Measurements from ENCODE around the gene INTS3.
"Not testable (repeated sequence)": the region's sequence is repeated elsewhere in the genome, so short reads cannot be mapped to it uniquely, and the experiment has no call there.

Gene INTS3

DNA sequence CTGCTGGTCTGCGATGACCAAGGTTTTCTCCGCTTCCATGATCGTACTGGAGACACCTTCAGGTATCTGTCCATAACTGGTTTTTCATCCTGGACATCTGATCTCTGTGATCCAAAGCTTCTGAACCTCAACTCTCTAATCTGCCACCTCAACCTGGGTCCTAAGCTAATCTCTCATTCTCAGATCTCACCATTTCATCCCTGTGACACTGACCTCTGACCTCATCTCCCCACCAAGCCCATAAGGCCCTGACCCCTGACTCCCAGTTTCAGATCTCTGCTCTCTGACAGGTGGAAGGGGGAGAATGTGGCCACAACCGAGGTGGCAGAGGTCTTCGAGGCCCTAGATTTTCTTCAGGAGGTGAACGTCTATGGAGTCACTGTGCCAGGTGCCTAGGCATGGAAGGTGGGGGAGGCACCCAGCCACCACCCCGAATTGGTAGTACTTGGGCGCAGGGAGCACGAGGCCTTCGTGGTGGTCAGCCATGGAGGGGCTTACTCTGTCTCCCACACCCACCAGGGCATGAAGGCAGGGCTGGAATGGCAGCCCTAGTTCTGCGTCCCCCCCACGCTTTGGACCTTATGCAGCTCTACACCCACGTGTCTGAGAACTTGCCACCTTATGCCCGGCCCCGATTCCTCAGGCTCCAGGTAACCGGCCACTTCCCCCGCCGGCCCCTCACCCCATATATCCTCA, 51.1 kb downstream of the INTS3 start:
- DNase-seq (ENCODE audit: low read depth in 2 of 2), result no peak
- no peak overlapping the region for H3K4me3 ChIP-seq (replicated peaks in 1 of 2; ENCODE audit: low read depth in 2 of 2, low read length in 2 of 2)
- TF ChIP-seq CTCF (IDR thresholded peaks at IDR 0.05; ENCODE audit: low read depth, low read length), result no peak

DNA sequence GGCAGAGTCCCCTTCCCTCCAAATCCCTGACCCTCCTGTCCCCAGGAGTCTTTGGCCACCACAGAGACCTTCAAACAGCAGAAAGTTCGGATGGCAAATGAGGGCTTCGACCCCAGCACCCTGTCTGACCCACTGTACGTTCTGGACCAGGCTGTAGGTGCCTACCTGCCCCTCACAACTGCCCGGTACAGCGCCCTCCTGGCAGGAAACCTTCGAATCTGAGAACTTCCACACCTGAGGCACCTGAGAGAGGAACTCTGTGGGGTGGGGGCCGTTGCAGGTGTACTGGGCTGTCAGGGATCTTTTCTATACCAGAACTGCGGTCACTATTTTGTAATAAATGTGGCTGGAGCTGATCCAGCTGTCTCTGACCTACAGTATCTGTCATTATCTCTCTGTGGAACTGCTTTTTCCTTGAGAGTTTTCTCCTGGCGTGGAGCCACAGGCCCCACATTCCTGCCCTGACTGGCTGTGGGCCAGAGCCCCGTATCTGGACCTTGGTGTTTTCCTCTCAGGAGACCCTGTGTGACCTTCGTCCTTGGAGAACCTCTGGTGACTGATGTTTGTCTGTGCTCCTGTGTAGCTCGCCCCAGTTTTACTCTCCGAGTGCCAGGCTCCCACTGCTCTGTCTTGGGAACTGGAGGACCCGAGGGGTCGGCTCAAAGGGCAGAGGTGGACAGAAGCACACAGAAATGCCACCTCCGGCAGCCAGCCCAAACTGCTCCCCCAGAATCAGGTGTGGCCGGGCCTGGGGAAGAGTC, 52.1 kb downstream of the INTS3 start:
- peak in 1 of 2 donors; percentile 44 for DNase-seq (ENCODE audit: low read depth in 2 of 2)
- H3K4me3 ChIP-seq (replicated peaks in 1 of 2; ENCODE audit: low read depth in 2 of 2, low read length in 2 of 2), result no peak overlapping the region
- no peak for TF ChIP-seq CTCF (IDR thresholded peaks at IDR 0.05; ENCODE audit: low read depth, low read length)

DNA sequence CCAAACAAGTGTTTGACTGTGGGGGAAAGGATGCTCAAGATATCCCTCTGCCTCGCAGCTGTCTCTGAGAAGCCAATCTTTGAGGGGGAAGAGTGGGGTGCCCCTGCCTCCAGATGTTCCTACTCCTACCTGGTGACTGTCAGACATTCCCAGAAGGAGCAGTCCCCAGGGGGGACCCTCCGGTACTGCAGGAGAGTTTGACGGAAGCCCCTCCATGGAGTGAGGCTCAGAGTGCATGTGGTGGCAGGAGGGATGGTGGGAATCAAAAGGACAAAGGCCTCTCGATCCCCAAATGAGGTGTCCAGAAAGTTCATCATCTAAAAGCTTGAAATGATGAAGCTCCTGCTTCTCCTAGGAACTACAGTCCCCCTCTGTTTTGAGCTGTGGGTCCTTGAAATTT, 52.7 kb downstream of the INTS3 start:
- no peak overlapping the region for H3K4me3 ChIP-seq (replicated peaks in 1 of 2; ENCODE audit: low read depth in 2 of 2, low read length in 2 of 2)
- no peak for DNase-seq (ENCODE audit: low read depth in 2 of 2)
- no peak for TF ChIP-seq CTCF (IDR thresholded peaks at IDR 0.05; ENCODE audit: low read depth, low read length)

- not testable (repeated sequence) for DNase-seq (ENCODE audit: low read depth in 2 of 2)
- H3K4me3 ChIP-seq (replicated peaks in 1 of 2; ENCODE audit: low read depth in 2 of 2, low read length in 2 of 2), result peak overlapping the region in 1 of 2 donors; percentile 65
These were observed 54.8 kb downstream of the INTS3 start for GRCh38 chr1:153782648-153783047.

GRCh38 chr1:153783233-153784190, 55.7 kb downstream of the INTS3 start:
- peak overlapping the region; percentile 65 to 69 for H3K4me3 ChIP-seq (replicated peaks in 1 of 2; ENCODE audit: low read depth in 2 of 2, low read length in 2 of 2)
- TF ChIP-seq CTCF (IDR thresholded peaks at IDR 0.05; ENCODE audit: low read depth, low read length), result no peak
- peak; percentile 91 to 96 for DNase-seq (ENCODE audit: low read depth in 2 of 2)

- no peak for DNase-seq (ENCODE audit: low read depth in 2 of 2)
- no peak for TF ChIP-seq CTCF (IDR thresholded peaks at IDR 0.05; ENCODE audit: low read depth, low read length)
- H3K4me3 ChIP-seq (replicated peaks in 1 of 2; ENCODE audit: low read depth in 2 of 2, low read length in 2 of 2), result no peak overlapping the region
These were observed 58.4 kb downstream of the INTS3 start for GRCh38 chr1:153786038-153786790.

Data from cardiac fibroblast (primary cell).